CD14-positive monocyte (primary cell): ENCODE data around the gene NRIP2. TPM values are rescaled to one million over a fixed set of nuclear protein-coding genes. Genes with fewer than 3 reads are reported as not detected.
A peak's percentile ranks its signal among the peaks of the same experiment; 100 is the strongest.

Experiments used
- DNase-seq, 3 donors: peaks; one replicate each; pipeline ENCODE4 v3.0.0-alpha.2; 2011 to 2022
- H2AFZ ChIP-seq: 2 replicates; pipeline ENCODE4 v1.6.0; 2012; ENCODE audit warnings: mild to moderate bottlenecking, low read depth, low read length, inconsistent platforms; ENCODE audit not compliant: insufficient read depth, poor library complexity, severe bottlenecking
- H3K27ac ChIP-seq, 2 donors: 1 replicate in 1 of 2; 2 replicates in 1 of 2; pipeline ENCODE4 v1.5.1; 2012 to 2013; ENCODE audit warnings: low read length in 2 of 2, control low read depth in 1 of 2, inconsistent platforms in 1 of 2, low read depth in 1 of 2, mild to moderate bottlenecking in 1 of 2
- H3K27me3 ChIP-seq, 2 donors: one replicate each; pipeline versions ENCODE4 v1.6.0 to v1.6.1; 2011 to 2013; ENCODE audit warnings: low read length in 2 of 2; ENCODE audit not compliant: control insufficient read depth in 2 of 2, insufficient read depth in 2 of 2
- H3K36me3 ChIP-seq, 2 donors: replicated peaks in 1 of 2; 1 replicate in 1 of 2; 2 replicates in 1 of 2; pipeline versions ENCODE4 v1.5.1 to v1.6.1; 2012 to 2013; ENCODE audit warnings: low read length in 2 of 2, control low read depth in 1 of 2, inconsistent platforms in 1 of 2, mild to moderate bottlenecking in 1 of 2; ENCODE audit not compliant: insufficient read depth in 2 of 2, control insufficient read depth in 1 of 2
- H3K4me1 ChIP-seq, 2 donors: 1 replicate in 1 of 2; 2 replicates in 1 of 2; pipeline versions ENCODE4 v1.5.1 to v1.6.1; 2012 to 2013; ENCODE audit warnings: low read length in 2 of 2, control low read depth in 1 of 2, inconsistent platforms in 1 of 2, mild to moderate bottlenecking in 1 of 2, moderate library complexity in 1 of 2; ENCODE audit not compliant: insufficient read depth in 2 of 2, control insufficient read depth in 1 of 2
- H3K4me2 ChIP-seq: replicated peaks from 2 replicates; pipeline ENCODE3; 2012; ENCODE audit warnings: low read length, moderate library complexity, mild to moderate bottlenecking; ENCODE audit not compliant: poor library complexity, severe bottlenecking; ENCODE audit errors: extremely low read depth
- H3K4me3 ChIP-seq, 3 experiments: fragments of 200-600 bp in 1 of 3; sonication (generic) in 1 of 3; replicated peaks in 1 of 3; 1 replicate in 2 of 3; 2 replicates in 1 of 3; pipeline ENCODE4 v1.5.1; 2011 to 2013; ENCODE audit warnings: low read length in 3 of 3, mild to moderate bottlenecking in 3 of 3, control low read depth in 2 of 3, low read depth in 2 of 3, inconsistent platforms in 1 of 3, moderate library complexity in 1 of 3
- H3K79me2 ChIP-seq: 2 replicates; pipeline ENCODE4 v1.6.0; 2012; ENCODE audit warnings: mild to moderate bottlenecking, control low read depth, inconsistent platforms, low read length, moderate library complexity; ENCODE audit not compliant: insufficient read depth
- H3K9ac ChIP-seq: 2 replicates; pipeline ENCODE4 v1.6.0; 2017; ENCODE audit warnings: low read length, mild to moderate bottlenecking; ENCODE audit not compliant: insufficient read depth, poor library complexity, severe bottlenecking
- H3K9me3 ChIP-seq, 2 donors: replicated peaks in 1 of 2; 1 replicate in 1 of 2; 2 replicates in 1 of 2; pipeline versions ENCODE4 v1.5.1 to v1.6.1; 2012 to 2013; ENCODE audit warnings: low read length in 2 of 2, control low read depth in 1 of 2; ENCODE audit not compliant: control insufficient read depth in 1 of 2, insufficient read depth in 1 of 2
- H4K20me1 ChIP-seq: 2 replicates; pipeline ENCODE4 v1.6.0; 2012; ENCODE audit warnings: mild to moderate bottlenecking, low read length, control low read depth, moderate library complexity; ENCODE audit not compliant: insufficient read depth
- H3K27ac Mint-ChIP-seq, 7 donors: one replicate each; pipeline ENCODE4 v1.8.0; 2020; ENCODE audit warnings: mild to moderate bottlenecking in 7 of 7, mixed read lengths in 7 of 7, moderate library complexity in 6 of 7, inconsistent platforms in 2 of 7
- H3K27me3 Mint-ChIP-seq, 3 donors: one replicate each; pipeline ENCODE4 v1.8.0; 2021 to 2022; ENCODE audit warnings: low read depth in 3 of 3, mild to moderate bottlenecking in 3 of 3, mixed read lengths in 3 of 3, moderate library complexity in 3 of 3, inconsistent platforms in 1 of 3
- H3K36me3 Mint-ChIP-seq, 2 donors: one replicate each; pipeline ENCODE4 v1.8.0; 2020; ENCODE audit warnings: mixed read lengths in 2 of 2, inconsistent platforms in 1 of 2, mild to moderate bottlenecking in 1 of 2
- H3K4me1 Mint-ChIP-seq: one replicate; pipeline ENCODE4 v1.8.0; 2020; ENCODE audit warnings: mild to moderate bottlenecking, mixed read lengths
- H3K4me3 Mint-ChIP-seq, 2 donors: one replicate each; pipeline ENCODE4 v1.8.0; 2020; ENCODE audit warnings: mild to moderate bottlenecking in 2 of 2, mixed read lengths in 2 of 2, moderate library complexity in 1 of 2
- H3K9me3 Mint-ChIP-seq, 7 donors: one replicate each; pipeline ENCODE4 v1.8.0; 2020 to 2022; ENCODE audit warnings: mixed read lengths in 7 of 7, mild to moderate bottlenecking in 6 of 7, moderate library complexity in 6 of 7, inconsistent platforms in 2 of 7
- WGBS: methylation state at CpG from one replicate; pipeline ENCODE4 v1.1.5; 2013; ENCODE audit warnings: missing lambda C conversion rate; ENCODE audit not compliant: insufficient coverage; 5-methylcytosine and 5-hydroxymethylcytosine counted together
- intact Hi-C, 2 donors: fragments of 100-400 bp; cut with micrococcal nuclease; formaldehyde crosslinking; loops; one replicate each; pipeline versions ENCODE4 v1.15.0 to v1.15.1; 2023
- polyA plus RNA-seq, 3 donors: library from polyadenylated mRNA; depleted of rRNA in 1 of 3; unstranded in 2 of 3; stranded (reverse) in 1 of 3; fragments of 300-500 nt in 2 of 3; fragments of >200 nt in 1 of 3; fragmentation: Illumina TruSeq in 2 of 3; gene quantifications; 1 replicate in 2 of 3; 2 replicates in 1 of 3; pipeline ENCODE4 v1.2.3, GENCODE V29; 2012 to 2021
- TF ChIP-seq, protein P1 (sequence below): fragments of 200-600 bp; IDR thresholded peaks from one replicate; pipeline ENCODE4 v1.8.0; 2022; ENCODE audit warnings: antibody characterized with exemption, mild to moderate bottlenecking

NRIP2 gene
- polyA plus RNA-seq, 3 donors: 0.19 to 0.24 TPM; not detected in 1

DNA sequence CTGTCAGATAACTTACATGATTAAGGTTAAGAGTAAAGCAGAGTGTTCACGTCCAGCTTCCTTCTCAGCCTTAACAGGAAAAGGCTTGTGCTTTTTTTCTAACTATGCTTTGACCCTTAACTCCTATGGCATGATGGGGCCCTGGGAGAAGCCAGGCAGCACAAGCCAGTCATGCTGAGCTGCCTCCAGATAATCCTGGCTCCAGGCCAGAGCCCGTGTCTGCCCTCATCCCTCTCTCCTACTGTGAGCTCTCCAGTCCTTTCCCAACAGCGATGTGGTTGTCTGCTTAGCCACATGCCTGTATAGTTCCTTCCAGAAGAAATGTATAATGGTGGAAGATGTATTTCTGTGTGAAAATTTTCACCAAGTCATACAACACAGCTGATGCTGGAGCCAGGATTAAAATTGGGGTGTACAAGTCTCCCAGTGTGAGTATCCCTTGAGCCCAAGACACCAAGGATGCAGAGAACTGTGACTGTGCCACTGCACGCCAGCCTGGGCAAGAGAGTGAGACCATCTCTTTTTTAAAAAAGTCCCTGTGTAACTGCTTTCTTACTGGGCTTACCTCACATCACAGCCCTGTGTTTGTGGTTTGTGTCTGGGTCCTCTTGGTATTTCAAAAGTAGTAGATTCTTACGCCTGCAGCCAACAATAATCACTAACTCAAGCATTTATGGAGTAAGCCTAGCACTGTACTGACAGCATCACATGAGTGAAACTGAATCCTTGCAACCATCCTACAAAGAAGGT, 30.3 kb downstream of the NRIP2 start:
- Histone ChIP-seq H3K79me2 (no peaks in the 10 kb centered on the region), H3K4me3 (no peak overlapping the region), H3K27me3 (no peaks in the 10 kb centered on the region), H3K9me3 (no peaks in the 10 kb centered on the region), H3K36me3 (peaks cover 41 to 61% of the 10 kb centered on the region in 2 donors), H3K4me2 (no peak overlapping the region), H4K20me1 (no peaks in the 10 kb centered on the region), H3K4me1 (no peaks in the 10 kb centered on the region), H3K27ac (no peak overlapping the region), H3K9ac (no peak overlapping the region), H2AFZ (no peak overlapping the region)
- no peak for DNase-seq
- Mint-ChIP-seq H3K36me3 (peaks cover 50 to 57% of the 10 kb centered on the region in 2 donors), H3K4me1 (peaks cover 3% of the 10 kb centered on the region), H3K4me3 (no peak overlapping the region), H3K9me3 (no peaks in the 10 kb centered on the region), H3K27me3 (peaks cover 0 to 3% (median 1%) of the 10 kb centered on the region in 3 donors), H3K27ac (no peak overlapping the region)
- intact Hi-C loops: no loop called here
- TF ChIP-seq, protein P1, sequence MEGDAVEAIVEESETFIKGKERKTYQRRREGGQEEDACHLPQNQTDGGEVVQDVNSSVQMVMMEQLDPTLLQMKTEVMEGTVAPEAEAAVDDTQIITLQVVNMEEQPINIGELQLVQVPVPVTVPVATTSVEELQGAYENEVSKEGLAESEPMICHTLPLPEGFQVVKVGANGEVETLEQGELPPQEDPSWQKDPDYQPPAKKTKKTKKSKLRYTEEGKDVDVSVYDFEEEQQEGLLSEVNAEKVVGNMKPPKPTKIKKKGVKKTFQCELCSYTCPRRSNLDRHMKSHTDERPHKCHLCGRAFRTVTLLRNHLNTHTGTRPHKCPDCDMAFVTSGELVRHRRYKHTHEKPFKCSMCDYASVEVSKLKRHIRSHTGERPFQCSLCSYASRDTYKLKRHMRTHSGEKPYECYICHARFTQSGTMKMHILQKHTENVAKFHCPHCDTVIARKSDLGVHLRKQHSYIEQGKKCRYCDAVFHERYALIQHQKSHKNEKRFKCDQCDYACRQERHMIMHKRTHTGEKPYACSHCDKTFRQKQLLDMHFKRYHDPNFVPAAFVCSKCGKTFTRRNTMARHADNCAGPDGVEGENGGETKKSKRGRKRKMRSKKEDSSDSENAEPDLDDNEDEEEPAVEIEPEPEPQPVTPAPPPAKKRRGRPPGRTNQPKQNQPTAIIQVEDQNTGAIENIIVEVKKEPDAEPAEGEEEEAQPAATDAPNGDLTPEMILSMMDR: no peak
- 100% methylated on average over 1 of the region's 5 CpGs for WGBS

DNA sequence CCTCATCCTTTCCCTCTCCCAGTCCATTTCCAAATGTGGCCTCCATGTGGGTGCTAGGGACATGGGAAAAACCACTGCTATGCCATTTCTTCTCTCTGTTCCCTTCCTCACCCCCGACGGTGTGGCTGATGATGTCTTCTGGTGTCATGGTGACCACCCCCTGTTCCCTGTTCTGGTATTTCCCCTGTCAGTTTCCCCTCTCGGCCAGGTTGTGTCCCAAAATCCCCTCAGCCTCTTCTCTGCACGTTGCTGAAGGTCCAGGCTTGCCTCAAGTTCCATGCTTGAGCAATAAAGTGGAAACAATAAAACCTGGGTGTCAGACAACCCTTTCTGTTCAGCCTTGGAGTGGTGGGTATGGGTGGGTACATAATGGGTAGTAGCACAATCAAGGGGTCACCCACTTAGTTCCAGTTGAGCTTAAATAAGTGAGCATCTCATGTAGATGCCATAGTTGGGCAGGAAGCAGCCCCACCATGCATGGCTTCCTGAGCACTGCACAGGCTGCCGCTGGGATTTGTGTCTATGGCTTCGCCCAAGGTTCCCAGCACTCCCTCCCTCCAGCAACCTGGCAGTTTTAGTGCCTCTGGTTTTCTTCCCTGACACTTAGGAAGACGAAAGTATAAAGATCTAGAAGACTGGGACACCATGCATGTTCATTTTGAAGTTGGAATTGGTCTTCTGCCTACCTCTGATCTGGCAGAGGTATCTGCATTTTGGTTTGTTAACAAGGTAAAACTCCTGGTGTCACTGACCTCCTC, 31.0 kb downstream of the NRIP2 start:
- Histone ChIP-seq H3K9me3 (no peaks in the 10 kb centered on the region), H3K4me3 (no peak overlapping the region), H3K27ac (no peak overlapping the region), H4K20me1 (no peaks in the 10 kb centered on the region), H3K79me2 (no peaks in the 10 kb centered on the region), H3K9ac (no peak overlapping the region), H2AFZ (no peak overlapping the region), H3K4me2 (no peak overlapping the region), H3K36me3 (peaks cover 48 to 69% of the 10 kb centered on the region in 2 donors), H3K27me3 (no peaks in the 10 kb centered on the region), H3K4me1 (no peaks in the 10 kb centered on the region)
- Mint-ChIP-seq H3K36me3 (peaks cover 58 to 65% of the 10 kb centered on the region in 2 donors), H3K4me1 (peaks cover 3% of the 10 kb centered on the region), H3K4me3 (no peak overlapping the region), H3K27ac (peak overlapping the region in 1 of 7 donors; percentile 73), H3K9me3 (no peaks in the 10 kb centered on the region), H3K27me3 (peaks cover 0 to 3% (median 1%) of the 10 kb centered on the region in 3 donors)
- TF ChIP-seq, protein P1: no peak
- intact Hi-C loops: no loop called here
- no peak for DNase-seq
- 94% methylated on average over 2 of the region's 7 CpGs for WGBS
